Loucy (cell line): Measurements from ENCODE around the gene H6PD.

Experiments
- H2AFZ ChIP-seq: fragments of 200-600 bp; sonication (generic); 2 replicates; pipeline ENCODE4 v1.6.0; 2016; ENCODE audit warnings: antibody characterized with exemption, mild to moderate bottlenecking, low read length, moderate library complexity
- H3F3A ChIP-seq: fragments of 200-600 bp; 2 replicates; pipeline ENCODE4 v1.6.0; 2016; ENCODE audit warnings: antibody characterized with exemption, low read depth, mild to moderate bottlenecking
- H3K27me3 ChIP-seq: fragments of 200-600 bp; sonication (generic); 2 replicates; pipeline ENCODE4 v1.6.1; 2014; ENCODE audit warnings: low read length, mild to moderate bottlenecking; ENCODE audit not compliant: insufficient read depth, poor library complexity, severe bottlenecking
- H3K36me3 ChIP-seq: fragments of 200-600 bp; sonication (generic); 2 replicates; pipeline ENCODE4 v1.6.1; 2016; ENCODE audit warnings: low read length; ENCODE audit not compliant: insufficient read depth
- H3K4me1 ChIP-seq: fragments of 200-600 bp; sonication (generic); 2 replicates; pipeline ENCODE4 v1.5.1; 2014; ENCODE audit warnings: low read length, mild to moderate bottlenecking; ENCODE audit not compliant: insufficient read depth, poor library complexity, severe bottlenecking
- H3K4me2 ChIP-seq: fragments of 200-600 bp; sonication (generic); 2 replicates; pipeline ENCODE4 v1.6.0; 2014; ENCODE audit warnings: antibody characterized with exemption, low read length, low read depth, mild to moderate bottlenecking; ENCODE audit not compliant: poor library complexity, severe bottlenecking
- H3K4me3 ChIP-seq: fragments of 200-600 bp; sonication (generic); 2 replicates; pipeline ENCODE4 v1.5.1; 2014; ENCODE audit warnings: low read length, mild to moderate bottlenecking, mixed read lengths; ENCODE audit not compliant: poor library complexity, severe bottlenecking
- H3K79me2 ChIP-seq: fragments of 200-600 bp; sonication (generic); 2 replicates; pipeline ENCODE4 v1.6.1; 2014; ENCODE audit warnings: low read length; ENCODE audit not compliant: insufficient read depth
- H3K9ac ChIP-seq: fragments of 200-600 bp; sonication (generic); 2 replicates; pipeline ENCODE4 v1.6.0; 2014; ENCODE audit warnings: mild to moderate bottlenecking, low read depth, low read length, moderate library complexity; ENCODE audit not compliant: poor library complexity, severe bottlenecking
- H3K9me2 ChIP-seq: fragments of 200-600 bp; sonication (generic); replicated peaks from 2 replicates; pipeline ENCODE4 v1.6.1; 2016; ENCODE audit warnings: low read depth, low read length, mixed read lengths
- H3K9me3 ChIP-seq: fragments of 200-600 bp; sonication (generic); 2 replicates; pipeline ENCODE4 v1.6.1; 2014; ENCODE audit warnings: mild to moderate bottlenecking, antibody characterized with exemption, low read length, low read depth; ENCODE audit not compliant: insufficient read depth
- H4K20me1 ChIP-seq: fragments of 200-600 bp; sonication (generic); 2 replicates; pipeline ENCODE4 v1.6.0; 2014; ENCODE audit warnings: antibody characterized with exemption, low read length, mild to moderate bottlenecking; ENCODE audit not compliant: insufficient read depth, poor library complexity, severe bottlenecking
- EZH2phosphoT487 ChIP-seq: fragments of 200-600 bp; IDR thresholded peaks from 2 replicates; pipeline ENCODE4 v1.6.1; 2018; ENCODE audit warnings: antibody characterized with exemption, mild to moderate bottlenecking, moderate library complexity, borderline replicate concordance
- TF ChIP-seq, protein P1 (sequence below): fragments of 200-600 bp; sonication (generic); conservative IDR thresholded peaks from 2 replicates; pipeline ENCODE4 v1.5.1; 2014; ENCODE audit warnings: mild to moderate bottlenecking, antibody characterized with exemption, low read length

H6PD gene

DNA sequence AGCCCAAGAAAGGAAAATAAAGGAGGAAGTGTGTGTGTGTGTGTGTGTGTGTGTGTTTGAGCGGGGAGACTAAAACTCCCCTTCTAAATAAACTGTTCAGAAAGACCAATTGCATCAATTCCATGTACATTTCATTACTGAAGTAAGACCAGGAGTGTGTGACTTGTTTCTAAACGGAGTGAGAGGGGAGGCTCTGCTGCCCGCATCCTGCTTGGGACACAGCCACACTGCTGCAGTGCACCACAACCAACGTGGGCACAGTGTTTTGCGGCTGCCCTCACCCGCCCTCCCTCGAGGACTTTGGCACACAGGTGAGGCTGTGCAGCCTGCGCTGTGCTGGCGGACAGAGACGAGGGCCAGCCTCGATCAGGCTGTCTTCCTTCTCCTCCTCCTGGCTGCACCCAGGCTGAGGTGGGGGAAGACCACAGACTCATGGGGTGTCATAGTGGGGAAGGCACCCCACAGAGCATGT lies 31.0 kb upstream of the H6PD start:
- Histone ChIP-seq H3F3A (no peaks in the 10 kb centered on the region), H3K36me3 (no peaks in the 10 kb centered on the region), H3K4me2 (peak overlapping the region; percentile 90), H3K9ac (no peak overlapping the region), H3K4me1 (peaks cover 38% of the 10 kb centered on the region), H3K4me3 (no peak overlapping the region), H2AFZ (no peak overlapping the region), H3K9me2 (no peaks in the 10 kb centered on the region), H3K79me2 (no peaks in the 10 kb centered on the region), H3K9me3 (no peaks in the 10 kb centered on the region), H3K27me3 (peaks cover 16% of the 10 kb centered on the region), H4K20me1 (no peaks in the 10 kb centered on the region)
- no peak for TF ChIP-seq EZH2phosphoT487
- TF ChIP-seq, protein P1, sequence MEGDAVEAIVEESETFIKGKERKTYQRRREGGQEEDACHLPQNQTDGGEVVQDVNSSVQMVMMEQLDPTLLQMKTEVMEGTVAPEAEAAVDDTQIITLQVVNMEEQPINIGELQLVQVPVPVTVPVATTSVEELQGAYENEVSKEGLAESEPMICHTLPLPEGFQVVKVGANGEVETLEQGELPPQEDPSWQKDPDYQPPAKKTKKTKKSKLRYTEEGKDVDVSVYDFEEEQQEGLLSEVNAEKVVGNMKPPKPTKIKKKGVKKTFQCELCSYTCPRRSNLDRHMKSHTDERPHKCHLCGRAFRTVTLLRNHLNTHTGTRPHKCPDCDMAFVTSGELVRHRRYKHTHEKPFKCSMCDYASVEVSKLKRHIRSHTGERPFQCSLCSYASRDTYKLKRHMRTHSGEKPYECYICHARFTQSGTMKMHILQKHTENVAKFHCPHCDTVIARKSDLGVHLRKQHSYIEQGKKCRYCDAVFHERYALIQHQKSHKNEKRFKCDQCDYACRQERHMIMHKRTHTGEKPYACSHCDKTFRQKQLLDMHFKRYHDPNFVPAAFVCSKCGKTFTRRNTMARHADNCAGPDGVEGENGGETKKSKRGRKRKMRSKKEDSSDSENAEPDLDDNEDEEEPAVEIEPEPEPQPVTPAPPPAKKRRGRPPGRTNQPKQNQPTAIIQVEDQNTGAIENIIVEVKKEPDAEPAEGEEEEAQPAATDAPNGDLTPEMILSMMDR: no peak

GRCh38 chr1:9204156-9204720 lies 30.3 kb upstream of the H6PD start:
- no peaks in the 10 kb centered on the region for H3F3A ChIP-seq
- no peak overlapping the region for H3K9ac ChIP-seq
- H3K79me2 ChIP-seq: no peaks in the 10 kb centered on the region
- no peaks in the 10 kb centered on the region for H3K36me3 ChIP-seq
- no peak overlapping the region for H2AFZ ChIP-seq
- peaks cover 38% of the 10 kb centered on the region for H3K4me1 ChIP-seq
- TF ChIP-seq, protein P1: no peak
- no peak for TF ChIP-seq EZH2phosphoT487
- H3K4me3 ChIP-seq: no peak overlapping the region
- H3K27me3 ChIP-seq: peaks cover 16% of the 10 kb centered on the region
- H3K9me3 ChIP-seq: no peaks in the 10 kb centered on the region
- H3K9me2 ChIP-seq: no peaks in the 10 kb centered on the region
- H3K4me2 ChIP-seq: peak overlapping the region; percentile 90
- no peaks in the 10 kb centered on the region for H4K20me1 ChIP-seq

DNA sequence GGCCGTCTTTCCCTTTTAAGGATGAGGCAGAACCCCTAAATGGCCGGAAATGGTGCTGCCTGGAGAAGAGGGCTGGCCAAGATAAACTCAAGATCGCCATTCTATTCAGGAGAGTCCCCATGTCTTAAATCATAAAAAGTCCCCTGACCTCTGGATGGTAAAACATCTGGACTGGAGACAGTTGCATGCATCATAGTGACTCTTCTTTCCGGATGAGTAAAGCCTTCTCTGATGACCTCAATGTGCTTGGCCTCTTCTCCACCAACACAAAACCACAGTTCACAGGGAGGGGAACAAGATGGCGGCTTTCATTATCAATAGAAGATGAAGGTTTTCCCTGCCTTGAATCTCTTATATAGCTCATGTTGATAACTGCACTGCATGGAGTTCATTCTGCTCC lies 27.5 kb upstream of the H6PD start:
- Histone ChIP-seq H3K36me3 (no peaks in the 10 kb centered on the region), H3K4me3 (no peak overlapping the region), H4K20me1 (no peaks in the 10 kb centered on the region), H3K9me2 (no peaks in the 10 kb centered on the region), H3K4me1 (peaks cover 20% of the 10 kb centered on the region), H3F3A (no peaks in the 10 kb centered on the region), H3K9me3 (no peaks in the 10 kb centered on the region), H3K79me2 (no peaks in the 10 kb centered on the region), H3K9ac (no peak overlapping the region), H2AFZ (no peak overlapping the region), H3K4me2 (no peak overlapping the region), H3K27me3 (peaks cover 12% of the 10 kb centered on the region)
- TF ChIP-seq, protein P1: no peak
- no peak for TF ChIP-seq EZH2phosphoT487
